Activated CD8-positive, alpha-beta memory T cell treated with anti-CD3 and anti-CD28 coated beads for 1 hour (primary cell): ENCODE results near the gene CDHR1.

Experiments
- DNase-seq, 2 donors: peaks; one replicate each; pipeline ENCODE4 v3.0.0-alpha.2; 2020; ENCODE audit warnings: low read depth in 1 of 2; ENCODE audit errors: extremely low read depth in 1 of 2

Gene CDHR1

GRCh38 chr10:84225427-84226173 lies 31.3 kb downstream of the CDHR1 start, which contains the start of gene LRIT2:
TSS of gene LRIT2 (minus strand) at chr10:84225544. CDS start at chr10:84225520, 24 bp downstream.
- no peak for DNase-seq

DNA sequence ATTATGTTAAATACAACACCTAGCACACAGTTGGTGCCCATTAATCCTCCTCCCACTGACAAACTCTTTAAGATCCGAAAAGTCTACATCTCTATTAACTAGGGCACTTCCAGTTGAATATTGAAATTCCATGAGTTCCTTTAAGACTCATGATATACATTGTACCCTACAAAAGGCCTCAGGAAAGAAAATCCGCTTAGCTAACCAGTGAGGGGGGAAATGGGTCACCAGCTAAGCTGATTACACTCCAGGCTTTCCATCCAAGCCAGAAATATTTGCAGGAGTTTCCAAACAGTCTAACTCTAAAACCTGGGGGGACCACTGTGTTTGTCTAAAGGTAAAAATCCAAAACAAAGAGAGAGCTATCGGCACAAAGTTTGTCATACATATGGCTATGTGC lies 32.3 kb downstream of the CDHR1 start:
- no peak for DNase-seq

DNA sequence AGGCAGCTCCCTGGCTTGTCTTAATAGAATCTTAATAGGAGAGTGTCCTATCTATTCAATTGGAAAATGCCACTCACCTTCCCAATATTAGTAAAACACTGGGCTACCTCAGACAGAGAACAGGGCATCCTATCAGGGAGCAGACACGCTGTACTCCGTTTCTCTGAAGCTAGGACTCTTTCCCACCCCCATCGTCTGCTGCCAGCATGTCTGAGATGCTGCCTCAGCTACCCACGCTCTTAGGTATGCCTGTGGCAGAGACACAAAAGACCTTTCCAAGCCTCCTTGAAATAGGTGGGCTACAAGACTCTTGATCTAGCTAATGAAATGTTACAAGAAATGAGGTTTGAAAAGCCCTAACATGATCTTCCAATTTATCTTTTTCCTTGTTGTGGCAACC lies 33.5 kb downstream of the CDHR1 start:
- no peak for DNase-seq

GRCh38 chr10:84230359-84230758 lies 36.0 kb downstream of the CDHR1 start:
- no peak for DNase-seq

DNA sequence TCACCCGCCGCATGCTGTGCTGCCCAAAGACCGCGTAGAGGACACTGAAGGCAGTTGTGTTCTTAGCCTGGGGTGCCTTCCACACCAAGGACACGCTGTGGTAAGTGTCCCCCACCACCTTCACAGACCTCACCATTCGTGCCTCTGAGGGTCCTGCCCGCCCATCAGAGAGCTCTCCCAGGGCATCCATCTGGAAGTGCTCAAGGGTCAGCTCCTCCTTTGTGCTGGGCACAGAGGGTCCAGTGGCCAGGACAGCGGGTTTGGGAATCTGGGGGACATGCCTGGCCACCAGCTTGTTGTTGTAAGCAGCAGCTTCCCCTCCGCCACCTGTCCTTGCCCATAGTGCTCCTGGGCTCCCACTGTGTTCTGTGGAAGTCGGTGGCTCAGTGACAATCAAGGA lies 38.0 kb downstream of the CDHR1 start:
- DNase-seq: no peak

DNA sequence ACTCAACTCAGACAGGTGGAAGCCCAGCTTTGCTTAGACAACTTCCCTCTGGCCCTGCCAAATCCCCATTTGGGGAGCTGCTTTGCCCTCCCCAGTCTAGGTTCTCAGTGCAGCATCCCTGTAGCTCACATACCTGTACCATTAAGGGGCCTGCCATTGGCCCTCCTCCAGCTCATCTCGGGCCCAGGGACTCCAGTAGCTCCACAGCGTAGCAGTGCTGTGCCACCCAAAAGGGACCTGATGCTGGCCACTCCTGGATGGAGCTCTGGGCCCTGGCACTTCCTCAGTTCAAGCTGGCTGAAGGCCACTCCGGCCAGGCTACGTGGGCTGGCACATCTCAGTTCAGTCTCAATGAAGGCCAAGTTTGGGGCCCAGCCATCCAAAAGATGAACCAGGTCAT lies 39.6 kb downstream of the CDHR1 start:
- DNase-seq: no peak

GRCh38 chr10:84234479-84234878 lies 40.1 kb downstream of the CDHR1 start:
- DNase-seq: no peak

- no peak for DNase-seq
Measured at GRCh38 chr10:84235096-84235495, 40.8 kb downstream of the CDHR1 start.

DNA sequence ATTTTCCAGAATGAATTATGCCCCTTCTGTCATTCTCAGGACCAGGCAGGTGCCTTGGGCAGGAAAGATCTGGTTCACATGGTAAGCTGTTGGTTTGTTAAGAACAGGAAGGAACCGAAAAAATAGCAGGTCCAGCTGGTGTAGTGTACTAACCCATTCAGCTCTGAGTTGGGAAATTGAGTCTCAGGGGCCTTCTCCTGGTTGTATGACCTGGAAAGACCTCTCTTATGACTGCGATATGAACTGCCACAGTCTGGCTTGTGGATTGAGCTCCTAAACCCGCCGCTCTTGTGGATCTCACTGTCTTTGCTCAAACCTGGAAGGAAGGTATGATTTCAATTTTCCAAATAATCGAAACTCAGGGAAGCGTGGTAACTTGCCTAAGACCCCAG lies 42.5 kb downstream of the CDHR1 start:
- no peak for DNase-seq

GRCh38 chr10:84237199-84238051 lies 43.1 kb downstream of the CDHR1 start:
- DNase-seq: no peak

DNA sequence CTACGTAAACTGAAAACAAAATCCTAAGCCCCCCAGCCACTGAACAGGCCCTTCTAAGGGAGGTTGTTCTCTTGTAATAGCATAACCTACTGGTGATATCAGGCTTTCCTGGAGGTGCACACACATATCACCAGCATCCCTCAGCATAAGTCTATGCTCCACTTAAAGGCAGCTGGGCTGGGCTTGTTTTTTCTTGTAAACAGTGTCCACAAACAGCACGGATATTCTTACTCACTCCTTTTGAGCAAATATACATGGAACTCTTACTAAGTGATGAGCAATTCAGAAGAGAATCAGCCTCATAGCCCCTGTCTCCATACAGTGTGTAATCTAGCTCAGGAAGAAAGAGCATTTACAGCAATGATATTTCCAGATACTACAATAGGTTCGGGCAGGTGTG lies 44.6 kb downstream of the CDHR1 start:
- no peak for DNase-seq

DNA sequence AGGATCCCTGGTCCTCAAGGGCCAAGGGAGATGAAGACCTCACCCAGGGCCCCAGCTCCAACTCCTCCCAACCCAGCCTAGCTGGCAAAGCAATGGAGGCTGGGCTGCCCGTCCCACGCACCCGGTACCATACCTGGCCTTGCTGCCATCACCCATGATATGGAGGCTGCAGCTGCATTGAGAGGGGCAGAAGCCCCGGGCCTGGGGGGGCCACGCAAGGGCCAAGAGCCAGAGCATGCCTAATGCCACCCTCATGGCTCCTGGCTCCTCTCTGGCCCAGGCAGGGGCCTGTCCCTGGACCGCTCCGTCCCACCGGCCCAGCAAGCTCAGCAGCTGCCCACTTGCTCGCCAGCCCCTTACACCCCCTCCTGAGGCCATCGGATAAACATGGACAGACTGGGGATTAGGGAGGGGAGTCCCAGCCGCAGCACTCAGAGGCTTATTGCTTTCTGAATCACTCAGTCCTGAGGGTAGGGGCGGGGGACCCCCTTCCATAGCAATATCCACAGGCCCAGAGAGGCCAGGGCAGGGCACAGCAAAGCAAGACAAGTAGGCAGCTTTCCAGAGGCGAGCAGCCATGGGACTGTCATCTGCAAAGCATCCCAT lies 47.0 kb downstream of the CDHR1 start, which contains the start of gene LRIT1:
LRIT1 (minus strand) TSS at position 362 of the 606 bp plus-strand sequence; CDS start at position 255, 107 bp downstream.
- DNase-seq: no peak

DNA sequence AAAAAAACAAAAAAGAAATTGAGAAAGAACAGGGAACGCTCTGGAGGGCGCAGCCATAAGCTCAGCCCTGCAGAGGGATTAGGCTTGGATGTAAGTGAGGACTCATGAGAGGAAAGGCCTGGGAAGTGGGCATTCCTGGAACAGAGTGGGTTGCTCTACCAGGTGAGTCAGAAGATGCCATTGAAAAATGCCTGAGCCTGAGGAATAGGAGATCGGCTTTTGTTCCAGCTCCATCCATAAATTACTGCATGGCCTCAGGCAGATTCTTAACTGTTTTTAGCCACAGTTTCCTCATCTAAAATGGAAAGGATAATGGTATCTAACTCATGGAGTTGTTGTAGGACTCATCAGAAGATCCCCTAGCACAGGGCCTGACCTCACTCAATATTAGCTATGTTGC lies 49.4 kb downstream of the CDHR1 start:
- no peak for DNase-seq

- no peak for DNase-seq
Measured at GRCh38 chr10:84244651-84245270, 50.4 kb downstream of the CDHR1 start, which contains the start of gene RGR. TSS of gene RGR (plus strand) at chr10:84245053. CDS start at chr10:84245091, 38 bp downstream.

DNA sequence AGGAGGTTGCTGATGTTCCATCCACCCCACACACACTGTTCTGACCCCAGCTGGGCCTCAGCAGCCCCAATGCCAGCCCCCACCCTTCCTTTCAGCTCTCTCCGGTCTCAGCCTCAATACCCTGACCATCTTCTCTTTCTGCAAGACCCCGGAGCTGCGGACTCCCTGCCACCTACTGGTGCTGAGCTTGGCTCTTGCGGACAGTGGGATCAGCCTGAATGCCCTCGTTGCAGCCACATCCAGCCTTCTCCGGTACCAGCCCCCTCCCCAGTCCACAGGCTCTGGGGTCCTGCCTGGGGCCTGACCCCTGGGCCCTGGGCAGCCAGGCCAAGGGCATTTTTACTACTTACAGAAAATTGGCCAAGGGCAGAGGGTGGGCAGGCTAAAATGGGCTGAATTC lies 53.2 kb downstream of the CDHR1 start:
- no peak for DNase-seq

DNA sequence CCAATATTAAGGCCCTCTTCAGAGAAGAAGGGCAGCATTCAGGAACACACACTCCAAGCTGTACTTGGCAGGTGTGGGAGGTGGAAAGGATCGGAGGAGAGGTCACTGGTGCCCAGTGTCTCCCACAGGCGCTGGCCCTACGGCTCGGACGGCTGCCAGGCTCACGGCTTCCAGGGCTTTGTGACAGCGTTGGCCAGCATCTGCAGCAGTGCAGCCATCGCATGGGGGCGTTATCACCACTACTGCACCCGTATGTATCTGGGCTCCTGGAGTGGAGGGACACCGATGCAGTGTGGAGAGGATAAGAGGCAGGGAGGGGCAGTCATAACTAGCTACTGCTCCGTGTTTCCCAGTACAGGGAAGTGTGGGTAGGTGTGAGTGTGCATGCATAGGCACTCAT lies 54.5 kb downstream of the CDHR1 start:
- DNase-seq: no peak

DNA sequence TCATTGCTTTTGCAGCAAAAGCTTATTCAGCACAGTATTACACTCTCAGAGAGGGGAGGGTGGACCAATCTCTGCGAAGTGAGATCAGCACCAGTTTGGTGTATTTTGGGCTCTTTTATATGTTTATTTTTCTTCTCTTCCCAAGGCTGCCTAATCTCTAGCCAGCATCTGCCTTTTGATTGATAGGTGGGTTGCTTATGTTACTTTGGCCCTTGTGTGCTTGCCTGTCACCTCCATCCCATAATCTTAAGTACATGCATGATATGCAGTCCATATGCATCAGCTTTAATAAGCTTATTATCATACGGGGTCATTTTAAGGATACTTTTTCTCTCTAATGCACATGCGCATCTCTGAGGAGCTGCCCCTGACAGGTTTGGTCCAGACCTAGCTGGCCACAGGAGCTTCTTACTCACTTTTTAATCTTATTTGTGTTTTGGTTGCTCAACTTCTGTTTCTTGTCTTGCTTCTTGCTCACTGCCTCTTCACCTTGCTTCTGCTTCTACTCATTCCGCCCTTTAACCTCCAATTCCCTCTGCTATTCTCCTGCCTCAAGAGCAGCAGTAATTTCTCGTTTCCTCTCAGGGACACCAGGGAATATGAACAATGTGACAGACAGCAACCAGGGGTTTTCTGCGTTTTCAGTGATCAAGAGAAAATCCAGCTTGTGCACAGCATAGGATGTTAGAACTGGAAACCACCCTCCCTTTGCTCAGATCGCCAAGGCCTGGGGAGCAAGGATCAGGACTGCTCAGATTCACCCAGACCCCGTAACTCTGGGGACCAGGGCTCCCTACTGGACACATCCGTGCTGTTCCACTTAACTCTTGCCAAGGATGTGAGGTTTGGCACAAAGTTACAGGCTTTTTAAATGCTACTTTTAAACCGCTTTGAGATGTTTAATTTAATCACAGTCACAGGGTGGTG lies 60.5 kb downstream of the CDHR1 start:
- no peak for DNase-seq

DNA sequence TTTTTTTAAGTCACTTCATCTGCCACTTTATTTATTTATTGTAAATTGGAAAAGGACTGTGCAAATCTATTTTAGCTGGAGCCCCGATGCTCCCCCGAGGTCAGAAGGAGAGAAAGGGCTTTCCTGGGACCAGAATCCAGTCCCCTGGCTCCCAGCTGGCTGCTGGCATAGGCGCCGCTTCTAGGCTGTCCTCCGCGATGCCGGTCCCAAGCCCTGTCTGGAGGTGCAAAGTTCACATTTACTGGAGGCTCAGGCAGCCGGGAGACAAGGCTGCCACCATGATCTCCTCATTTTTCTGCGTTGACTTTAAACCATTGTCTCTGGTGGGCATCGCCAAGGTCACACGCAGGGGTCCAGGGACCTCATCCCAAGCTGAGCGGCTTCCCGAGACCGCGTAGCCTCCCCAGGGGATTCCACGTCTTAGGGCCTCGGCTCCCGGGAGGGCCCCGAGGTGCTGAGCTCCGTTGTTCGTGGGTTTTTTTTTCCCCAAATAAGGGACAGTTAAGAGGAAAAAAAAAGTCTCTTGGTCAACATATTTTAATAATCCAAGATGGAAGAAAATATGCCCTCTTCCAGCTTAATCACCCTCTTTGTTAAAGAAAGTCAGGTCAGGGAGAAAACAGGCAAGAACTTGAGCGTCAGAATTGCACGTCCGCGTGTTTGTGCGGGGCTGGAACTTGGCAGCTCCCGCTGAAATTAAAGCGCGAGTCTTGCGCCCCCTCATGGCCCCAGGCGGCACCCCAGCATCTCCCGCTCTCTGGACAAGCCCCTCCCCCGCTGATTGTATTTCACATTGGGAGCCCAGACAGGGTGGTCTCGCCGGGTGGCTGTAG lies 62.4 kb downstream of the CDHR1 start:
- DNase-seq: no peak
